OCI-LY1 (cell line): ENCODE results near the gene RAB11FIP3.

Experiments
- CTCF ChIP-seq: fragments of 200-600 bp; sonication (generic), shearing (Covaris generic); IDR thresholded peaks from 2 replicates; pipeline ENCODE4 v1.5.1; 2017; ENCODE audit warnings: mild to moderate bottlenecking, antibody characterized with exemption, low read length, moderate library complexity, mixed read lengths
- EZH2 ChIP-seq: fragments of 200-600 bp; sonication (generic), shearing (Covaris generic); IDR thresholded peaks from 2 replicates; pipeline ENCODE4 v1.8.0; 2017; ENCODE audit warnings: borderline replicate concordance, mixed run types, mild to moderate bottlenecking, antibody characterized with exemption, low read length, moderate library complexity, mixed read lengths

DNA sequence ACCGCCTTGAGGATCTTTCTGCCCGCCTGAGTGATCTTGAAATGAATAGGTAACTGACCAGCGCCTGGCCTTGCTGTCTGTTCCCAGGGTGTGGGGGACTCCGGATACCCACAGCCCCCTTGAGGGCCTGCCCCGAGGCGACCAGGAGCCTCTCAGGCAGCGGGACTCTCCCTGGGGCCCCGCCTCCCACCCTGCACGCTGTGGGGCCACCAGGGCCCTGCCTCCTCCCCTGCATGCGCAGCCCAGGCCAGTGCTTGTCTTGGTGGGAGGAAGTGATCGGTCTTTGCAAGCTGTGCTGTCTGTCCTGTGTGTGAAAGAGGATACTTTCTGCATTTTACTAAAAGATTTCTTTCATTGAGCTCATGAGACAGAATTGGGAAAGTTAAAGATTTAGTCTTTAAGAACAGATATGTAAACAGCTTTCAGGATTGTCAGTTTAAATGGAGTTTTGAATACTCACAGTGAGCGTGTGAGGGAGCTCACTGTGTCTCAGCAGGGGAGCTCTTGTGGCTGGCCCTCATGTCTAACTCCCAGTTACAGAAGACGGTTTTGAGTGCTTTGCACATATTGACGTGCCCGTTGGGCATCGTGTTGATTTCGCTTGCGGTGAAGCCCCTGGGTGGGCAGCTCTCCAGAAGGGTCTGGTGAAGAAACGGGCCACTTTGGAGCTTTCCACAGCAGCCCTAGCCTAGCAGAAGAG, 65.9 kb downstream of the RAB11FIP3 start:
- TF ChIP-seq CTCF: no peak
- TF ChIP-seq EZH2: no peak
